Limb (tissue), 2 donors: ENCODE measurements around the gene SLC12A9.
"Not testable (repeated sequence)": the region's sequence is repeated elsewhere in the genome, so short reads cannot be mapped to it uniquely, and the experiment has no call there.

Experiments used
- DNase-seq, 2 donors: peaks; one replicate each; pipeline ENCODE4 v3.0.0-alpha.2; 2016; ENCODE audit errors: extremely low spot score in 2 of 2

Gene SLC12A9, protein sequence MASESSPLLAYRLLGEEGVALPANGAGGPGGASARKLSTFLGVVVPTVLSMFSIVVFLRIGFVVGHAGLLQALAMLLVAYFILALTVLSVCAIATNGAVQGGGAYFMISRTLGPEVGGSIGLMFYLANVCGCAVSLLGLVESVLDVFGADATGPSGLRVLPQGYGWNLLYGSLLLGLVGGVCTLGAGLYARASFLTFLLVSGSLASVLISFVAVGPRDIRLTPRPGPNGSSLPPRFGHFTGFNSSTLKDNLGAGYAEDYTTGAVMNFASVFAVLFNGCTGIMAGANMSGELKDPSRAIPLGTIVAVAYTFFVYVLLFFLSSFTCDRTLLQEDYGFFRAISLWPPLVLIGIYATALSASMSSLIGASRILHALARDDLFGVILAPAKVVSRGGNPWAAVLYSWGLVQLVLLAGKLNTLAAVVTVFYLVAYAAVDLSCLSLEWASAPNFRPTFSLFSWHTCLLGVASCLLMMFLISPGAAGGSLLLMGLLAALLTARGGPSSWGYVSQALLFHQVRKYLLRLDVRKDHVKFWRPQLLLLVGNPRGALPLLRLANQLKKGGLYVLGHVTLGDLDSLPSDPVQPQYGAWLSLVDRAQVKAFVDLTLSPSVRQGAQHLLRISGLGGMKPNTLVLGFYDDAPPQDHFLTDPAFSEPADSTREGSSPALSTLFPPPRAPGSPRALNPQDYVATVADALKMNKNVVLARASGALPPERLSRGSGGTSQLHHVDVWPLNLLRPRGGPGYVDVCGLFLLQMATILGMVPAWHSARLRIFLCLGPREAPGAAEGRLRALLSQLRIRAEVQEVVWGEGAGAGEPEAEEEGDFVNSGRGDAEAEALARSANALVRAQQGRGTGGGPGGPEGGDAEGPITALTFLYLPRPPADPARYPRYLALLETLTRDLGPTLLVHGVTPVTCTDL

GRCh38 chr7:100852048-100852872 is at the start of gene SLC12A9:
Gene SLC12A9, plus strand, starts transcription at chr7:100852713. Its CDS starts 1,485 bp downstream, at chr7:100854198.
- DNase-seq, result peak; percentile 92 to 94

- peak in 1 of 2 donors; percentile 45 for DNase-seq
Observed at GRCh38 chr7:100802951-100803350, 49.6 kb upstream of the SLC12A9 start.

GRCh38 chr7:100803398-100804161 is 48.9 kb upstream of the SLC12A9 start:
- DNase-seq, result peak; percentile 78 to 89

- DNase-seq, result no peak
Observed at GRCh38 chr7:100804681-100805431, 47.7 kb upstream of the SLC12A9 start.

GRCh38 chr7:100806276-100806675 is 46.2 kb upstream of the SLC12A9 start:
- no peak for DNase-seq

DNA sequence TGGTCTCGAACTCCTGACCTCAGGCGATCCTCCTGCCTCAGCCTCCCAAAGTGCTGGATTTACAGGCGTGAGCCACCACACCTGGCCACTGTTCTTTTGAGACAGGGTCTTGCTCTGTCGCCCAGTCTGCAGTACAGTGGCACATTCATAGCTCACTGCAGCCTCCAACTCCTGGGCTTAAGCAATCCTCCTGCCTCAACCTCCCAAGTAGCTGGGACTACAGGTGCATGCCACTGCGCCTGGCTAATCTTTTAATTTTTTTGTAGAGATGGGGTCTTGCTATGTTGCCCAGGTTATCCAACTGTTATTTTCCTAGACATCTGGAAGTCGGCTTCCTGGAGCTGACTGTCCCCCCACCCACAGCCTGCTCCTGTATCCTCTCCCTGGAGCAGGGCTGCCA is 45.6 kb upstream of the SLC12A9 start:
- DNase-seq, result not testable (repeated sequence)

- no peak for DNase-seq
Observed at GRCh38 chr7:100808354-100808875, 44.1 kb upstream of the SLC12A9 start.

DNA sequence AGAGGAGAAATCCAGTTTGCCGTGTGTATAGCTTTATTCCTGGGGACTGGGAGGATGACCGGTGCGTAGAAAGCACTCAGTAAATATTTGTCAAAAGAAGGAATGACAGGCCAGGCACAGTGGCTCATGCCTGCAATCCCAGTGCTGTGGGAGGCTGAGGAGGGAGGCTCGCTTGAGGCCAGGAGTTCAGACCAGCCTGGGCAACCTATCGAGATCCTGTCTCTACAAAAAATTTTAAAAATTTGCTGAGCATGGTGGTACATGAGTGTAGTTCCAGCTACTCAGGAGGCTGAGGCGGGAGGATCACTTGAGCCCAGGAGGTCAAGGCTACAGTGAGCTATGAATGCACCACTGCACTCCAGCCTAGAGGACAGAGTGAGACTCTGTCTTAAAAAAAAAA is 41.0 kb upstream of the SLC12A9 start:
- no peak for DNase-seq

DNA sequence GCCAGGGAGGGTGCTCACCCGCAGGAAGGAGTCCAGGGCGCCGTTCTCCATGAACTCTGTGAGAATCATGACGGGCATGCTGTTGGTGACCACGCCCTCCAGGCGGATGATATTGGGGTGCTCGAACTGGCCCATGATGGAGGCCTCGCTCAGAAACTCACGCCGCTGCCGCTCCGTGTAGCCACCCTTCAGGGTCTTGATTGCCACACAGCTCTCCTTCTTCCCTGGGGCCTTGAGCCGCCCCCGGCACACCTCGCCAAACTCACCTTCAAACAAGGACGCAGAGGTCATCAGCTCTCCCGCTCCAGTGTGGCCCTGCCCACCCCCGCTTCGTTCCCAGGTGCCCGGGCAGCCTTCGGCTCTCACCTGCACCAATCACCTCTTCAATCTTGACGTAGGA is 39.8 kb upstream of the SLC12A9 start:
- no peak for DNase-seq

GRCh38 chr7:100816515-100816914 is 36.0 kb upstream of the SLC12A9 start:
- DNase-seq, result not testable (repeated sequence)

DNA sequence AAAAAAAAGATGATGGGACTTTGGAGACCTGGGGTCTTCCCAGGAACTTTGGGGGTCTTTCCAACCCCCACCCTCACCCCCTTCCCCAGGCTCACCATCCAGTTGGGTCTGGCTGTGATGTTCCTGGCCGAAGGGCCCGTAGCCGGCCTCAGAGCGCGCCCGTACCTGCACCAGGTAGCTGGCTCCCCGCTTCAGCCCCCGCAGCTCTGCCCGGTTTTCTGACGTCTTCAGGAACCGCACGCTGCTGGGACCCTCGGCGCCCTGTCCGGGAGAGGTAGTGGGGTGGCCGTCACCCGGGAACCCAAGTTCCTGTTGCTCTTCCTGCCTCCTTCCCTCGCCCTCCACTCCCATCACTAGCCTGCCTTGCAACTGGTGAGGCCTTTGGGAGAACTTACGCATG is 35.4 kb upstream of the SLC12A9 start:
- DNase-seq, result no peak

- no peak for DNase-seq
Observed at GRCh38 chr7:100818366-100818765, 34.1 kb upstream of the SLC12A9 start.

GRCh38 chr7:100818825-100819224 is 33.7 kb upstream of the SLC12A9 start:
- no peak for DNase-seq

- DNase-seq, result no peak
Observed at GRCh38 chr7:100819586-100819985, 32.9 kb upstream of the SLC12A9 start.

DNA sequence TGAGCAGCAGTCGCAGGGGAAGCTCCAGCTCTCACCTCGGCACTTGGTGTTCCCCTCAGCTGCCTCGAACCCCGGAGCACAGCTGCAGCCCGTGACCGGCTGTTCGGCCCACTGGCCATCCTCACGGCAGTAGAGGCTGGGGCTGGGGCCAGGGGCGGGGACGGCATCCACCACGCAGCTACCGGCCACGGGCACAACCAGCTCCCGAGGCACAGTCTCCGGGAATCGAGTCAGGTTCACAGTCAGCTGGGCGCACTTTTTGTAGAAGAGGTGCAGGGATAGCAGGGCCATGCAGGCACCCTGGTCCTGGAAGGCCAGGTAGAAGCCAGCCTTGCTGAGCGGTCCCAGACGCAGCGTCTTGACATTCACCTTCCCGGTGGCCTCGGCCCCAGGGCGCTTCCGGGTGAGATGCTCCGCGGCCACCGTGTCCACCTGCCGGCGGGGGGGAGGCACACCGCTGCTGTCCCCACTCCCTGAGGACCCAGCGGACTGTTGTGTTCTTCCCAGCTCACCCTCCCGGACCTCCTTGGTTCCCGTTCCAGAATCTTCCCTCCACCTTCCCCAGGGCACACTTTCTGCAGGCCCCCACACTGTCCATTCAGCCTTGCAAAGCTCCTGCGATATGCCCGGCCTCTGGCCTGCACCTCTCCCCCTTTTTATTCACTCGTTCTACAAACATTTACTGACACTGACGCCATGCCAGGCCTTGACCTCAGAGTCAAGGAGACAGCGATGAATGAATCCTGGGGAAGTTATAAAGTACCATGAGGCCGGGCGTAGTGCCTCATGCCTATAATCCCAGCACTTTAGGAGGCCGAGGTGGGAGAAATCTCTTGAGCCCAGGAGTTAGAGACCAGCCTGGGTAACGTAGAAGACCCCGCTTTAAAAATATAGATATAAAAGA is 30.0 kb upstream of the SLC12A9 start:
- no peak for DNase-seq

GRCh38 chr7:100823140-100823525 is 29.4 kb upstream of the SLC12A9 start:
- no peak for DNase-seq

DNA sequence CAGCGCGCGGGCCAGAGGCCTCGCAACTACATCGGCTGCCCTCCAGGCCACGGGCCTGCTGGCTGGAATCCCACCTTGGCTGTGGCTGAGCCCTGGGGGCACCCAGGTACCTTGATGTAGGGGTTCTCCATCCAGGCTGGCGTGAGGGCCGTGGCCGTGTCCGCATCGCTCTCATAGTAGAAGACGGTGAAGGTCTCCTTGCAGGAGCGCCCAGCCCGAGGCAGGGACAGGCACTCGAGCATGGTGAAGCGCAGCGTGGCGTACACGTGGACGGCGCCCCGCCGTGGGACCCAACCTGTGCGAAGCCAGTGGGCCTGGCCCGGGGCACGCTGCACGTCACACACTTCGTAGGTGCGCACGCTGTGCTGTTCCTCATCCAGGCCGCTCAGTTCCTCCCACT is 29.0 kb upstream of the SLC12A9 start:
- no peak for DNase-seq

DNA sequence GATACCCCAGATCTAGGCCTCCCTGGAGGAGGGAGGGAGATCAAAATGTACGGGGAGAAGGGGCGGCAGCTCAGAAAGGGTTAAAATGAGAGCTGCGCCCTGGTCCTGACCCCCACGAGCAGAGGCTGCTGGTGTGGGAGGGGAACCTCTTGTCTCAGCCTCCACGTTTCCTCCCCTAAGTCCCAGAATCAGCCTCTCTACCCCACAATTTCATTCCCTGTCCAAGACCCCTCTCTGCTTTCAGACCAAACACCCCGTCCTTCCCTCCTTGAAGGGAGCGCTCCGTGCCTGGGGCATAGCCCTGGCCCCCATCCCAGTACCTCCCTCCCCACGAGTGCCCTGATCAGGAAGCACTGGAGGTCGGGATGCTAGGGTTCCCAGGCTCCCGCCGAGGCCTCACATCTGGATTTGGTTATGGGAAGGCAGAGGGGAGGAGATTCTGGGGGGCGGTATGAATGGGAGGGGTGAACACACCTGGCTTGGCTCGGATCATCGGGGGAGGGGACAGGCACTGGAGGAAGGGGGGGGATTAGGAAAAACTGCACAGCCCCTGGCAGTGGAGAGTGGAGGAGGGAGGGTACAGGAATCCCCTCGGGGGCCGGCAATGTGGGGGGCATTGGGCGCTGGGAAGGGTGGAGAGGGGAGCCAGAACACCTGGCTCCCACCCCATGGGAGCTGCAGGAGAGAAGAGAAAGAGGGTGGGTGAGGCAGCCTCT is 27.9 kb upstream of the SLC12A9 start:
- peak in 1 of 2 donors; percentile 49 for DNase-seq
